Neural crest cell (in vitro differentiated cells): ENCODE results near the gene SH3BP5L. TPM values are rescaled to one million over a fixed set of nuclear protein-coding genes. Genes with fewer than 3 reads are reported as not detected.
"Not testable (repeated sequence)": the region's sequence is repeated elsewhere in the genome, so short reads cannot be mapped to it uniquely, and the experiment has no call there.

Experiments
- DNase-seq: peaks from one replicate; pipeline ENCODE4 v3.0.0; 2021; ENCODE audit warnings: low read depth, mixed read lengths, low spot score
- H3K27ac Mint-ChIP-seq: one replicate; pipeline ENCODE4 v1.8.0; 2021; ENCODE audit warnings: mild to moderate bottlenecking, mixed read lengths; ENCODE audit not compliant: unreplicated experiment
- H3K27me3 Mint-ChIP-seq: 2 replicates; pipeline ENCODE4 v1.8.0; 2021; ENCODE audit warnings: low read depth, mild to moderate bottlenecking, mixed read lengths
- H3K36me3 Mint-ChIP-seq: 2 replicates; pipeline ENCODE4 v1.8.0; 2021; ENCODE audit warnings: low read depth, mild to moderate bottlenecking, mixed read lengths
- H3K4me1 Mint-ChIP-seq: 2 replicates; pipeline ENCODE4 v1.8.0; 2021; ENCODE audit warnings: mixed read lengths
- H3K4me3 Mint-ChIP-seq: one replicate; pipeline ENCODE4 v1.8.0; 2021; ENCODE audit warnings: mild to moderate bottlenecking, mixed read lengths
- H3K9me3 Mint-ChIP-seq: 2 replicates; pipeline ENCODE4 v1.8.0; 2021; ENCODE audit warnings: mixed read lengths
- CTCF ChIP-seq: fragments of 200-600 bp; sonication (generic); conservative IDR thresholded peaks from 2 replicates; pipeline ENCODE4 v1.5.0; 2021; ENCODE audit warnings: antibody characterized with exemption, mild to moderate bottlenecking
- total RNA-seq: library from RNA; stranded (reverse); gene quantifications from 2 replicates; pipeline ENCODE4 v1.2.1, GENCODE V29; 2021

SH3BP5L gene
- total RNA-seq, 1 donor from 2014 or later, result 28.9 TPM

- no peak overlapping the region for H3K27ac Mint-ChIP-seq
- DNase-seq, result no peak
- no peaks in the 10 kb centered on the region for H3K36me3 Mint-ChIP-seq
- peaks cover 8% of the 10 kb centered on the region for H3K27me3 Mint-ChIP-seq
- H3K4me1 Mint-ChIP-seq, result no peaks in the 10 kb centered on the region
- H3K4me3 Mint-ChIP-seq, result no peak overlapping the region
- peaks cover 7% of the 10 kb centered on the region for H3K9me3 Mint-ChIP-seq
- no peak for TF ChIP-seq CTCF
These were observed 23.3 kb downstream of the SH3BP5L start for GRCh38 chr1:248802454-248802853.

GRCh38 chr1:248800459-248800858 is 25.3 kb downstream of the SH3BP5L start:
- no peak overlapping the region for H3K4me3 Mint-ChIP-seq
- no peak overlapping the region for H3K27ac Mint-ChIP-seq
- peaks cover 9% of the 10 kb centered on the region for H3K9me3 Mint-ChIP-seq
- DNase-seq, result no peak
- H3K4me1 Mint-ChIP-seq, result no peaks in the 10 kb centered on the region
- no peaks in the 10 kb centered on the region for H3K36me3 Mint-ChIP-seq
- peaks cover 8% of the 10 kb centered on the region for H3K27me3 Mint-ChIP-seq
- TF ChIP-seq CTCF, result no peak

GRCh38 chr1:248798791-248799190 is 26.9 kb downstream of the SH3BP5L start:
- no peak for TF ChIP-seq CTCF
- H3K27me3 Mint-ChIP-seq, result peaks cover 8% of the 10 kb centered on the region
- no peak overlapping the region for H3K4me3 Mint-ChIP-seq
- DNase-seq, result no peak
- H3K9me3 Mint-ChIP-seq, result peaks cover 11% of the 10 kb centered on the region
- no peaks in the 10 kb centered on the region for H3K4me1 Mint-ChIP-seq
- H3K36me3 Mint-ChIP-seq, result no peaks in the 10 kb centered on the region
- no peak overlapping the region for H3K27ac Mint-ChIP-seq

GRCh38 chr1:248794663-248795062 is 31.1 kb downstream of the SH3BP5L start:
- H3K9me3 Mint-ChIP-seq, H3K4me1 Mint-ChIP-seq, H3K36me3 Mint-ChIP-seq, H3K4me3 Mint-ChIP-seq, DNase-seq, H3K27me3 Mint-ChIP-seq, H3K27ac Mint-ChIP-seq: not testable (repeated sequence)

GRCh38 chr1:248793592-248793991 is 32.1 kb downstream of the SH3BP5L start:
- no peaks in the 10 kb centered on the region for H3K36me3 Mint-ChIP-seq
- H3K27ac Mint-ChIP-seq, result no peak overlapping the region
- H3K4me3 Mint-ChIP-seq, result no peak overlapping the region
- H3K4me1 Mint-ChIP-seq, result no peaks in the 10 kb centered on the region
- peaks cover 8% of the 10 kb centered on the region for H3K9me3 Mint-ChIP-seq
- no peak for DNase-seq
- H3K27me3 Mint-ChIP-seq, result no peaks in the 10 kb centered on the region
- TF ChIP-seq CTCF, result no peak

GRCh38 chr1:248792342-248792741 is 33.4 kb downstream of the SH3BP5L start:
- Mint-ChIP-seq H3K27ac (no peak overlapping the region), H3K9me3 (peaks cover 11% of the 10 kb centered on the region), H3K4me1 (no peaks in the 10 kb centered on the region), H3K4me3 (no peak overlapping the region), H3K27me3 (no peaks in the 10 kb centered on the region), H3K36me3 (no peaks in the 10 kb centered on the region)
- no peak for DNase-seq
- TF ChIP-seq CTCF, result no peak
